Osteoblast (primary cell): ENCODE data around the gene UBFD1. TPM values are rescaled to one million over a fixed set of nuclear protein-coding genes. Genes with fewer than 3 reads are reported as not detected.
A peak's percentile ranks its signal among the peaks of the same experiment; 100 is the strongest.

Experiments
- DNase-seq: peaks from one replicate; pipeline ENCODE4 v3.0.0; 2011; ENCODE audit warnings: low spot score, mixed read lengths; ENCODE audit not compliant: insufficient read length; ENCODE audit errors: missing footprints
- H2AFZ ChIP-seq: 2 replicates; pipeline ENCODE4 v1.6.0; 2011; ENCODE audit warnings: mild to moderate bottlenecking, low read length
- H3K27ac ChIP-seq: 2 replicates; pipeline ENCODE4 v1.5.1; 2011; ENCODE audit warnings: mild to moderate bottlenecking, low read depth, low read length, moderate library complexity
- H3K27me3 ChIP-seq: 2 replicates; pipeline ENCODE4 v1.6.0; 2012; ENCODE audit warnings: mild to moderate bottlenecking, control low read depth, inconsistent platforms, low read length, moderate library complexity; ENCODE audit not compliant: insufficient read depth
- H3K36me3 ChIP-seq: 2 replicates; pipeline ENCODE4 v1.5.1; 2011; ENCODE audit warnings: mild to moderate bottlenecking, low read length, control low read depth, moderate library complexity; ENCODE audit not compliant: insufficient read depth
- H3K4me1 ChIP-seq: 2 replicates; pipeline ENCODE4 v1.5.1; 2011; ENCODE audit warnings: mild to moderate bottlenecking, low read length, control low read depth, moderate library complexity; ENCODE audit not compliant: insufficient read depth
- H3K4me2 ChIP-seq: 2 replicates; pipeline ENCODE4 v1.6.0; 2011; ENCODE audit warnings: mild to moderate bottlenecking, low read length; ENCODE audit not compliant: insufficient read depth
- H3K4me3 ChIP-seq: fragments of 200-600 bp; sonication (generic); 3 replicates; pipeline ENCODE4 v1.5.1; 2012; ENCODE audit warnings: mild to moderate bottlenecking, low read length, inconsistent platforms; ENCODE audit not compliant: insufficient read depth
- H3K79me2 ChIP-seq: 2 replicates; pipeline ENCODE4 v1.6.0; 2012; ENCODE audit warnings: mild to moderate bottlenecking, low read length, control low read depth, inconsistent platforms; ENCODE audit not compliant: insufficient read depth
- H3K9me3 ChIP-seq: 2 replicates; pipeline ENCODE4 v1.5.1; 2011; ENCODE audit warnings: low read depth, low read length, control low read depth
- H4K20me1 ChIP-seq: 2 replicates; pipeline ENCODE4 v1.6.0; 2012; ENCODE audit warnings: mild to moderate bottlenecking, low read length, control low read depth; ENCODE audit not compliant: insufficient read depth
- total RNA-seq: library from RNA; depleted of rRNA; stranded (reverse); fragments of >200 nt; gene quantifications from 2 replicates; pipeline ENCODE4 v1.2.3, GENCODE V29; 2012
- TF ChIP-seq, protein P1 (sequence below): IDR thresholded peaks from 2 replicates; pipeline ENCODE4 v1.5.1; 2011; ENCODE audit warnings: mild to moderate bottlenecking, low read depth, low read length, moderate library complexity; ENCODE audit errors: extremely low read depth

The UBFD1 gene
- total RNA-seq, 1 donor, result 109 TPM

DNA sequence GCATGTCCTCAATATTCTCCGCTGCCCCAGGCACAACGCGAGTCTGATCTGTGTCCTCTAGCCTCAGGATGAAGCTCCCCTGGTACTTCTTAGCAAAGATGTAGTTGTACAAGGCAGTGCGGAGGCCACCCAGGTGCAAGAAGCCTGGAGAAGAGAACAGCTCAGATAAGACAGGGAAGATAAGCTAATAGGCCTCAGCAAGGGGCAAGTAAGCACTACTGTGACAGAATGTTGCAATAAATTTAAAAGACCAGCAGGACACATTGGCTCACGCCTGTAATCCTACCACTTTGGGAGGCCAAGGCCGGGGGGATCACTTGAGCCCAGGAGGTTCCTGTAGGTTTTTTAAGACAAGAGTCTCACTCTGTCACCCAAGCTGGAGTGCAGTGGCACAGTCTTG lies 5.4 kb upstream of the UBFD1 start:
- TF ChIP-seq, protein P1, sequence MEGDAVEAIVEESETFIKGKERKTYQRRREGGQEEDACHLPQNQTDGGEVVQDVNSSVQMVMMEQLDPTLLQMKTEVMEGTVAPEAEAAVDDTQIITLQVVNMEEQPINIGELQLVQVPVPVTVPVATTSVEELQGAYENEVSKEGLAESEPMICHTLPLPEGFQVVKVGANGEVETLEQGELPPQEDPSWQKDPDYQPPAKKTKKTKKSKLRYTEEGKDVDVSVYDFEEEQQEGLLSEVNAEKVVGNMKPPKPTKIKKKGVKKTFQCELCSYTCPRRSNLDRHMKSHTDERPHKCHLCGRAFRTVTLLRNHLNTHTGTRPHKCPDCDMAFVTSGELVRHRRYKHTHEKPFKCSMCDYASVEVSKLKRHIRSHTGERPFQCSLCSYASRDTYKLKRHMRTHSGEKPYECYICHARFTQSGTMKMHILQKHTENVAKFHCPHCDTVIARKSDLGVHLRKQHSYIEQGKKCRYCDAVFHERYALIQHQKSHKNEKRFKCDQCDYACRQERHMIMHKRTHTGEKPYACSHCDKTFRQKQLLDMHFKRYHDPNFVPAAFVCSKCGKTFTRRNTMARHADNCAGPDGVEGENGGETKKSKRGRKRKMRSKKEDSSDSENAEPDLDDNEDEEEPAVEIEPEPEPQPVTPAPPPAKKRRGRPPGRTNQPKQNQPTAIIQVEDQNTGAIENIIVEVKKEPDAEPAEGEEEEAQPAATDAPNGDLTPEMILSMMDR, result no peak
- Histone ChIP-seq H2AFZ (no peak overlapping the region), H3K27me3 (no peaks in the 10 kb centered on the region), H3K4me3 (no peak overlapping the region), H3K9me3 (no peaks in the 10 kb centered on the region), H3K27ac (no peak overlapping the region), H3K79me2 (peaks cover 21% of the 10 kb centered on the region), H4K20me1 (no peaks in the 10 kb centered on the region), H3K4me1 (peaks cover 4% of the 10 kb centered on the region), H3K4me2 (no peak overlapping the region), H3K36me3 (peaks cover 44% of the 10 kb centered on the region)
- DNase-seq, result no peak

GRCh38 chr16:23554536-23554935 lies 3.0 kb upstream of the UBFD1 start:
- Histone ChIP-seq H3K4me1 (peaks cover 16% of the 10 kb centered on the region), H3K9me3 (no peaks in the 10 kb centered on the region), H4K20me1 (peaks cover 5% of the 10 kb centered on the region), H3K4me2 (no peak overlapping the region), H3K27ac (no peak overlapping the region), H3K36me3 (peaks cover 34% of the 10 kb centered on the region), H3K79me2 (peaks cover 39% of the 10 kb centered on the region), H3K4me3 (no peak overlapping the region), H2AFZ (no peak overlapping the region), H3K27me3 (no peaks in the 10 kb centered on the region)
- TF ChIP-seq, protein P1, result no peak
- DNase-seq, result no peak

DNA sequence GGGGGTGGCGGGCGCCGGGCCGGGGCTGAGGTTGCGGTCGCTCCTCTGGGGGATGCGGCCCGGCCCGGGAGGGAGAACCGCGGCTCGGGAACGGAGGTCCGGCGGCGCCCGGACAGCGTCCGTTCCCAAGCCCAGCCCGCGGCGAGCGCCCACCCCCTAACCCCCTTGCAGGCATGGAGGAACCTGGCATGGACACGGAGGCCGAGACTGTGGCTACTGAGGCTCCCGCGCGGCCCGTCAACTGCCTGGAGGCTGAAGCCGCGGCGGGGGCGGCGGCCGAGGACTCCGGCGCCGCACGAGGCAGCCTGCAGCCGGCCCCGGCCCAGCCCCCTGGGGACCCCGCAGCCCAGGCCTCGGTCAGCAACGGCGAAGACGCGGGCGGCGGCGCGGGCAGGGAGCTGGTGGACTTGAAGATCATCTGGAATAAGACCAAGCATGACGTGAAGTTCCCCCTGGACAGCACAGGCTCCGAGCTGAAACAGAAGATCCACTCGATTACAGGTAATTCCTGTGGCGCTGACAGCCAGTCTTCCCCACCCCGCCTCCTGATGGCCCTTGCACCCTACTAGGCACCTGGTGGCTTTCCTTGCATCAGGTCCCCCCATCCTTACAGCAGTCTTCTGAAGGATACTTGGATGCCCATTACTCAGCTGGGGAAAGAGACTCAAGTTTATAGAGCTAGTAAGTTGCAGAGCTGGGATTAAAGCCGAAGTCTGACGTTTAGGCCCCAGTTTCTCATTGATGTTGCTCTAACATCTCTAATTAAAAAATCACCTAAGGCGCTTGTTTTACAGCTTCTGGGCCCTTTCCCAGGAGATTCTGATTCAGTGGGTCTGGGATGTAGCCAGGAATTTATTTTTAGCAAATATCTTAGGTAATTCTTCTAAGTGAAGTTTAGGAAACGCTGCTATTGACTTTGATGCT lies 514 bp downstream of the UBFD1 start:
- Histone ChIP-seq H3K4me2 (peak overlapping the region; percentile 89), H3K4me1 (peaks cover 18% of the 10 kb centered on the region), H3K79me2 (peaks cover 70% of the 10 kb centered on the region), H3K4me3 (peak overlapping the region; percentile 85), H4K20me1 (peaks cover 21% of the 10 kb centered on the region), H2AFZ (peak overlapping the region; percentile 70), H3K27ac (peak overlapping the region; percentile 92), H3K36me3 (peaks cover 42% of the 10 kb centered on the region), H3K27me3 (no peaks in the 10 kb centered on the region), H3K9me3 (no peaks in the 10 kb centered on the region)
- DNase-seq, result peak; percentile 73
- TF ChIP-seq, protein P1, result no peak

- peaks cover 37% of the 10 kb centered on the region for H4K20me1 ChIP-seq
- H3K79me2 ChIP-seq, result peaks cover 58% of the 10 kb centered on the region
- H3K4me2 ChIP-seq, result no peak overlapping the region
- no peak for DNase-seq
- H2AFZ ChIP-seq, result no peak overlapping the region
- no peak overlapping the region for H3K4me3 ChIP-seq
- TF ChIP-seq, protein P1, result no peak
- H3K4me1 ChIP-seq, result peaks cover 16% of the 10 kb centered on the region
- no peaks in the 10 kb centered on the region for H3K27me3 ChIP-seq
- H3K27ac ChIP-seq, result no peak overlapping the region
- peaks cover 75% of the 10 kb centered on the region for H3K36me3 ChIP-seq
- H3K9me3 ChIP-seq, result no peaks in the 10 kb centered on the region
Observed at GRCh38 chr16:23561586-23561985, 4.1 kb downstream of the UBFD1 start.
